Measurements from ENCODE around the gene HTRA3. TPM values are rescaled to one million over a fixed set of nuclear protein-coding genes. Genes with fewer than 3 reads are reported as not detected.

HTRA3 gene
- polyA plus RNA-seq, 4 donors, result 10.7 to 17.1 (median 12.4) TPM

DNA sequence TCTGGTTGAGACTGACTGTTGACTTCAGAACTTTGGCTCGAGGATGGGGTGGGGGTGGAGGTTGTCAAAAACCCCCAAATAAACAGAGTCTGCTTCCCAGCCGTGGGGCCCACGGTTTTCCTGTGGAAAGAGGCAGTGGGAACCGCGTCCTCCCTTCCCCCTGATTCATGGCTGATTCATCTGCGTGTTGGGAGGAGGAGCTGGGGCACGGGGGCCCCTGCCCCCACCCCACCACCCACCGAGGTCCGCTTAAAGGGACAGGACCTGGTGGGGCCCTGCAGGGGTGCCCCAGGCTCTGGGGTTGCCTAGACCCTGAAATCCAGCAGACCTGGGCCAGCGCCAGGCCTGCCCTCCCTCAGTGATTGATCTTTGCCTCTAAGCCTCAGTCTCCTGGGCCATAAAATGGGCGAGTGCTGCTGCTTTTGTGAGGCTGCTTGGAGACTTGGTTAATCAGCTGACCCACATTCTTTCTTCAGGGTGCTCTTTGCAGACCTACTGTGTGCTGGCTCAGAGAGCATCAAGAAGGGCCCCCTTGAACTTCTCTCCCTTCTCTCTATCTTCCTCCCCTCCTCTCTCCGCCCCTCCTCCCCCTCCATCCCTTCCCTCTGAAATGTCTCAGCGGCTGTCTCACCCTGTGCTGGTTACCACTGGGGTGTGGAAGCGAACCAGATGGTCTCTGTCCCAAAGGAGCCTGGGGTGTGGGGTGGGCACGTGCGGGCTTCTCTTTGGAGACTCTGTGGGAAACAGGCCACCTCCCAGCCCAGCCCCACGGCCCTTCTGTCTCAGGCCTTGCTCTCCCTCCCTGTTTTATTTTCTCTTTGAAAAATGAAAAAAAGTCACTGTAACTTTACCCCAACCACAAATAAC is 9.1 kb downstream of the HTRA3 start:
- DNase-seq (ENCODE audit: low read depth in 4 of 4, low spot score in 3 of 4), result no peak

- DNase-seq (ENCODE audit: low read depth in 4 of 4, low spot score in 3 of 4), result no peak
Measured at GRCh38 chr4:8279321-8280157, 10.0 kb downstream of the HTRA3 start.

DNA sequence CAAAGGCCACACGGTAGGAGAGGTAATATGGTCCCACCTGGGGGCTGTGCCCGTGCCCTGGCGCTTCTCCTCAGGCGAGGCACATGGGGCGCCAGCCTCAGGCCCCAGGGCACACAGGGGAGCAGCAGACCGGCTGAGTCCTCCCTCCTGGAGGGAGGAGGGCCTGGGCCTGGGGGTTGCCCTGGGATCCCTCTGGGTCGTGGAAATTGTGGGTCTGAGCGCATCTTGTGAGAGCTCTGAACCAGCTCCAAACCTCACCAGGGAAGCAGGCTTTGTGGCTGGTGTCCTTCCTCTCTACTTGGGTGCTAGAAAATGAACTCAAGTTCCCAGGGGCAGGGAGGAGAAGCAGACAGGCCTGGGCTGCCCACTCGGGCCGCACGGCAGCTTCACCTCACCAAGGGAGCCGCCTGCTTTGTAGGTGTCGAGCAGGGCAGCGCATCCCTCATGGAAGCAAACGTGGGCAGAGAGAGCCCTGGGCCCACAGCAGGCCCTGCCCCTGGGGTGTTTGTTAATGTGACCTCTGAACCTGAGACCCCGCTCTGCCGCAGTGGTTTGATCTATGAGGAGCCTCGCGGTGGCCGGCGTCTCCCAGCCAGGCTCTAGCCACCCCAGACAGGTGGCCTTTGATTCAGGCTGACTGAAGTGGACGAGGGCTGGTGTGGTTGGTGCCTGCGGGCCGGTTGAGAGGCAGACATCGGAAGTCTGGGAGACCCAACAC is 10.8 kb downstream of the HTRA3 start:
- DNase-seq (ENCODE audit: low read depth in 4 of 4, low spot score in 3 of 4), result no peak

GRCh38 chr4:8280876-8281440 is 11.4 kb downstream of the HTRA3 start:
- no peak for DNase-seq (ENCODE audit: low read depth in 4 of 4, low spot score in 3 of 4)

DNA sequence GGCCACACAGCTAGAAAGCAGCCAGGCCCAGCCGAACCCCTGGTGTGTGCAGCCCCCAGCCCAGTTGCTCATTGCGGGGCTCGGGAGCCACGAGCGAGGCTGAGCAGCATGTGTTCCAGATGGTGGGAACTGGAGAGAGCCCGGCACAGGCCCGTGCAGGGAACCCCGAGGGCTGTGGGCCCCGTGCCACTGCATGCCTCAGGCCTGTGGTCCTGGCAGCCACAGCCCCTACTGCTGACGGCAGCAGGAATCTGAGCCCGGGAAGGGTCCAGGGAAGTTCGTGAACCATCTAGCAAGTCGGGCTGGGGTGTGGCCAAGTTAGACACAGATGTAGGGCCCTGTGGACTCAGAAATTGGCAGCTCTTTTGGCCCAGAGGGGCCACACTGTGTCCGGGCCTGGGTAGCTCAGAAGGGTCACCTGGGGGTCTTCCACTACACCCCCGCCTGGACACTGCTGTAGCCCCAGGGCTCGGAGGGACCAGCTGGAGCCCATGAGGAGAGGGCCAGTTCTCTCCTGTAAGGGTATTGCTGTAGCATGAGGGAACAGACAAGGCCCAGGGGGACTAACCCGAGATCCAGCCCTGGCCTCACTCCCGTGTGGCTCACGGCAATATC is 12.1 kb downstream of the HTRA3 start:
- DNase-seq (ENCODE audit: low read depth in 4 of 4, low spot score in 3 of 4), result no peak

DNA sequence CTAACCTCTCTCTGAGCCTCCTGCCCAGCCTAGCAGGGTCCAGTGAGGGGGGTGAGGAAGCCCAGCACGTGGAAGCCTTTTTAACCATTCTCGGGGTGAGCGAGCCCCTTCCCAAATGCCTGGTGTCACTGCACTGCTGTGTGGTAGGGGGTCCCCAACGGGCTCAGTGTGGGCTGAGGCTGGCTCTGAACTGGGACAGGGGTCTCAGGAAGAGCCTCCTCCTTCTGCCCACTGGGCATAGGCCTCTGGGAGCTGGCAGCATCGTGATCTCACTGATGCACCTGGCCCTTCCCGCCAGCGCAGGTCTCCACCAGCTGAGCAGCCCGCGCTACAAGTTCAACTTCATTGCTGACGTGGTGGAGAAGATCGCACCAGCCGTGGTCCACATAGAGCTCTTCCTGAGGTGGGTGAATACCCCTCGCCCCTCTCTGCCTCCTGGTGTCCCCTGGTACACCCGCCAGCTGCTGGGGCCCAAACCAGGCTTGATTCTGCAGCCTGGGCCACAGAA is 12.6 kb downstream of the HTRA3 start:
- DNase-seq (ENCODE audit: low read depth in 4 of 4, low spot score in 3 of 4), result no peak

- DNase-seq (ENCODE audit: low read depth in 4 of 4, low spot score in 3 of 4), result no peak
Measured at GRCh38 chr4:8282742-8283141, 13.2 kb downstream of the HTRA3 start.

DNA sequence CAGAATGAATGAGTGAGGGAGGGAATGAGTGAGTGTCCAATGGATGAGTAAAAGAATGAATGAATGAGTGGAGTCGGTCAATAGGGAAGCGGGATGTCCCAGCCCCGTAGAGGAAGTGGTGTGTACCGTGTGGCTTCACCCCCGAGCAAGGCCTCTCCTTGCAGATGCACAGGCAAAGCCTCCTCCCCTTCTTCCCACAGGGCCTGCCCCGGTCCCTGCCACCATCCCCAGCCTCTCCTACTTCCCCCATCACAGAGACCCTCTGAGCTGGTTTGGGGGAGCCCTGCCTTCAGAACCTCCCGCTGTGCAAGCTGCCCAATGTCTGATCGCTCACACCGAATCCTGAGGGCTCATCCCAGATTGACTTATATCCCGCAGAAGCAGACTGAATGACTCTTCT is 13.6 kb downstream of the HTRA3 start:
- DNase-seq (ENCODE audit: low read depth in 4 of 4, low spot score in 3 of 4), result no peak

- DNase-seq (ENCODE audit: low read depth in 4 of 4, low spot score in 3 of 4), result no peak
Measured at GRCh38 chr4:8283631-8284121, 14.1 kb downstream of the HTRA3 start.

DNA sequence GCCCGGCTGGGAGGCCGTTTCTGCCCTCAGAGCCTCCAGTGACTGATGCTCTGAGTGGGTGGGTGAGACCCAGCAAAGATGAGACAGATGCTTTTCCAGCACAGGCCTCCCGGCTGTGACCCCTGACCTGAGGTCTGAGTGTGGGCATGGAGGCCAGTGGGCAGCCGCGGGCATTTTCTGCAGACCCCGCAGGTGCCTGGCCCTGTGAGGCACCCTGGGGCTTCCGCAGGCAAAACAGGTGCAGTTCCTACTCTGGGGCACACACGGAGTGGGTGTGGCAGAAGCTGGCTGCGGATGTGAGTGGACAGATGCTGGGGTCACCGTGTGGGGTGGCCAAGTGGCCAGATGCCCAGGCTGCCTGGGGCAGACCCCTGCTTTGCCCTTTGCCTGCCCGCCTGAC is 14.8 kb downstream of the HTRA3 start:
- DNase-seq (ENCODE audit: low read depth in 4 of 4, low spot score in 3 of 4), result no peak

- no peak for DNase-seq (ENCODE audit: low read depth in 4 of 4, low spot score in 3 of 4)
Measured at GRCh38 chr4:8285143-8285975, 15.8 kb downstream of the HTRA3 start.

DNA sequence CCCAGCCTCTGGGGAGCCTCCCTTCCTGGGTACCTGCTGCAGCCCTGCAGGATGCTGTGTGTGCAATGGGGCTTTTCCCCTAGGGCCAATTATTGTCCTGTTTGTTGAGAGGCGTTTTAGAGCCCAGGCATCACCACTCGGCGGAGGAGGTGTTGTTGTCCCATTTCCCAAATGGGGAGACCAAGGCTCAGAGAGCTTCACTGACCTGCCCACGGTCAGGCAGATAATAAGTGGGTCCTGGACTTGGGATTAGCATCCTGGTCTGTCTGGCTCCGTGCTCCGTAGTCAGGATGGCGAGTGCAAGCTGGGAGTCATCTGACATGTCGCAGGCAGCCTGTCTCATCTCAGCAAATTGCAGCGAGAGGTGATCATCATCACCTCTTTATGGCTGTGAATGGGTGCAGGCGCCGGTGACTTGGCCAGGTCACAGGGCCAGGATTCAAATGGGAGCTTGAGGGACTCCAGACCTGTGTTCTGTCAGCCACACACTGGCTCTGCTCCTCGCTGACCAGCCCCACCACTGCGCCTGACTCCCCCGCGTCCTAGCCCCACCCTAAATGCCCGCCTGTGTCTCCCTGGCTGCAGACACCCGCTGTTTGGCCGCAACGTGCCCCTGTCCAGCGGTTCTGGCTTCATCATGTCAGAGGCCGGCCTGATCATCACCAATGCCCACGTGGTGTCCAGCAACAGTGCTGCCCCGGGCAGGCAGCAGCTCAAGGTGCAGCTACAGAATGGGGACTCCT is 16.6 kb downstream of the HTRA3 start:
- no peak for DNase-seq (ENCODE audit: low read depth in 4 of 4, low spot score in 3 of 4)

GRCh38 chr4:8286719-8287342 is 17.3 kb downstream of the HTRA3 start:
- DNase-seq (ENCODE audit: low read depth in 4 of 4, low spot score in 3 of 4), result no peak

DNA sequence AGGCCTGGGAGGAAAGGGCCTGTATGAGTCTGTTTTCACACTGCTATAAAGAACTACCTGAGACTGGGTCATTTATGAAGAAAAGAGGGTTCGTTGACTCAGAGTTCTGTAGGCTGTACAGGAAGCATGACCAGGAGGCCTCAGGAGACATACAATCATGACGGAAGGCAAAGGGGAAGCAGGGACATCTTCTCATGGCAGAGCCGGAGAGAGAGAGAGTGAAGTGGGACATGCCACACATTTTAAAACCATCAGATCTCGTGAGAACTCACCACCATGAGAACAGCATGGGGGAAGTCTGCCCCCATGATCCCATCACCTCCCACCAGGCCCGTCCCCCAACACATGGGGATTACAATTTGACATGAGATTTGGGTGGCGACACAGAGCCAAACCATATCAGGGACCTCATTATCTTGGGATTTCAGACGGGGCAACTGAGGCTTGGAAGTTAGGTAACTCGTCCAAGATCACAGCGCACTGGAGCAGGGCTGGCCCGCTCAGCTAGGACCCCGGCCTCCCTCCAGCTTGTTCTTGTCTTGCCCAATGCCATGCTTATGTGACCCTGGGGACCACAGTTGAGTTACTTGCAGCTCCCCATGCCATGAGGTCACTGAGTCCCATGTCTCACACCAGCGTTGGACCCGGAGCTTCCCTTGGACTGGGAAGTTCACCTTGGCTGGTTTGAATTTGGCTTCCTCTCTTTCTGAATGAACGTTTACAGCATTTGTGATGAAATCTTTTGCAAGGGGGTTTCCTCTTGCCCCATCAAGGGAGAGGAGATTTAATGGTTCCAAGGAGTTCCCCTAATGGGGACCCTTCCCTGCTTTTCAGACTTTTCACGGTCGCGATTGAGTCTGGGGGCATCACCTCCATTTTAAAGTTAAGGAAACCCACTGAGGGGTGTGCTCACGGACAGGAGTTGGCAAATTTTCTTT is 18.1 kb downstream of the HTRA3 start:
- DNase-seq (ENCODE audit: low read depth in 4 of 4, low spot score in 3 of 4), result no peak

DNA sequence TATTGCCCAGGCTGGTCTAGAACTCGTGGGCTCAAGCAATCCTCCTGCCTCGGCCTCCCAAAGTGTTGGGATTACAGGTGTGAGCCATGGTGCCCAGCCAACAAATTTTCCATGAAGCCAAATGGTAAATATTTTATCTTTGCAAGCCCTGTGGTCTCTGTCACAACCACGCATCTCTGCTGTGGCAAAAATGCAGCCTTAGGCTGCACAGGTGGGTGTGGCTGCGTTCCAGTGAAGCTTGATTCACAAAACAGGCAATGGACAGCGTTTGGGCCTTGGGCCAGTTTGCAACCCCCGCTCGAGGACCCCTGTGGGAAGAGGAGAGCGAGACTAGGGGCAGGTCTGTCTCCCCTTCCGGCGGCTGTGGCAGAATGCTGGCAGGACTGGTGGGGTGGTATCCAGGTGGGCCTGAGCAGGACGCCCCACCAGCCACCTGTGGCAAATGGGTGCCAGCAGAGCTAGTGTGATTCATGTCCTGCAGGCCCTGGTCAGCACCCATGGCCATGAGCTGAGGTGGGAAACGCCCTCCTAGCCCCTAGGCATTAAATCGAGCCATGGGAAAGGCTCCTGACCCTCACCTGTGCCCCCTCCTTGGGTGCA is 19.7 kb downstream of the HTRA3 start:
- DNase-seq (ENCODE audit: low read depth in 4 of 4, low spot score in 3 of 4), result no peak

- no peak for DNase-seq (ENCODE audit: low read depth in 4 of 4, low spot score in 3 of 4)
Measured at GRCh38 chr4:8289956-8290700, 20.6 kb downstream of the HTRA3 start.

Measured in right renal pelvis (tissue), 4 donors.